K562 (cell line): ENCODE data around the gene LY6G6D. TPM values are rescaled to one million over a fixed set of nuclear protein-coding genes. Genes with fewer than 3 reads are reported as not detected.

Source experiments
- ARNT ChIP-seq, 2 experiments: fragments of 450-650 bp; IDR thresholded peaks; 2 replicates each; pipeline ENCODE4 v1.6.1; 2016; ENCODE audit warnings: mild to moderate bottlenecking in 1 of 2
- ATF7 ChIP-seq: fragments of 450-650 bp; IDR thresholded peaks from 2 replicates; pipeline ENCODE4 v1.7.1; 2014; ENCODE audit warnings: mild to moderate bottlenecking, moderate library complexity
- CBFA2T2 ChIP-seq: fragments of 450-650 bp; conservative IDR thresholded peaks from 2 replicates; pipeline ENCODE4 v1.6.1; 2017; ENCODE audit warnings: mild to moderate bottlenecking
- E2F3 ChIP-seq: fragments of 250-450 bp; sonication (Bioruptor Pico); IDR thresholded peaks from 2 replicates; pipeline ENCODE4 v1.4.0; 2020; ENCODE audit warnings: mild to moderate bottlenecking
- EP400 ChIP-seq: fragments of 450-650 bp; IDR thresholded peaks from 2 replicates; pipeline ENCODE4 v1.6.1; 2017; ENCODE audit warnings: antibody characterized with exemption, mild to moderate bottlenecking, moderate library complexity
- HIVEP1 ChIP-seq: fragments of 250-450 bp; sonication (Bioruptor Pico); IDR thresholded peaks from 2 replicates; pipeline ENCODE4 v1.4.0; 2020; ENCODE audit warnings: mild to moderate bottlenecking
- MBD2 ChIP-seq: sonication (generic); IDR thresholded peaks from 2 replicates; pipeline ENCODE4 v1.6.1; 2016; ENCODE audit warnings: low read depth, borderline replicate concordance
- MEIS2 ChIP-seq: fragments of 450-650 bp; IDR thresholded peaks from 2 replicates; pipeline ENCODE4 v1.6.1; 2014; ENCODE audit warnings: mild to moderate bottlenecking; ENCODE audit not compliant: partially characterized antibody
- PHB ChIP-seq: fragments of 250-450 bp; sonication (Bioruptor Pico); IDR thresholded peaks from 2 replicates; pipeline ENCODE4 v1.5.0; 2021
- POLR2A ChIP-seq: fragments of 450-650 bp; conservative IDR thresholded peaks from 2 replicates; pipeline ENCODE4 v1.6.1; 2016
- POU5F1 ChIP-seq: fragments of 150-350 bp; IDR thresholded peaks from 2 replicates; pipeline ENCODE4 v1.6.1; 2014; ENCODE audit warnings: borderline replicate concordance, low read length, low read depth, mild to moderate bottlenecking; ENCODE audit not compliant: partially characterized antibody
- SP1 ChIP-seq: sonication (generic); formaldehyde crosslinking; IDR thresholded peaks from 2 replicates; pipeline ENCODE4 v1.8.1; 2022; ENCODE audit warnings: mild to moderate bottlenecking, missing genetic modification reagents
- ZC3H11A ChIP-seq: IDR thresholded peaks from 2 replicates; pipeline ENCODE4 v1.6.1; 2012; ENCODE audit warnings: low read depth, low read length, improper control_type of control experiment
- ZFP36 ChIP-seq: fragments of 150-350 bp; IDR thresholded peaks from 2 replicates; pipeline ENCODE4 v1.6.1; 2018; ENCODE audit warnings: low read length, low read depth; ENCODE audit not compliant: partially characterized antibody
- polyA plus RNA-seq, 8 experiments: library from polyadenylated mRNA; depleted of rRNA in 4 of 8; stranded (reverse) in 5 of 8; unstranded in 3 of 8; fragments of >200 nt; fragmentation: Nextera tagmentation in 2 of 8; fragmentation: Illumina TruSeq in 1 of 8; extraction: Ambion mirVana in 2 of 8; extraction: Trizol in 1 of 8; gene quantifications; 2 replicates each; pipeline versions ENCODE4 v1.2.1 to v1.2.3, GENCODE V29; 2011 to 2014; ENCODE audit warnings: inconsistent platforms in 1 of 8, missing spikeins in 1 of 8
- total RNA-seq, 7 experiments: library from RNA; depleted of rRNA in 6 of 7; stranded (reverse); fragments of >200 nt in 6 of 7; fragmentation: Illumina TruSeq in 2 of 7; extraction: Trizol in 2 of 7; gene quantifications; 2 replicates each; pipeline versions ENCODE4 v1.2.1 to v1.2.3, GENCODE V29; 2011 to 2021; ENCODE audit warnings: low replicate concordance in 1 of 7
- TF ChIP-seq, protein P1 (sequence below): sonication (generic); formaldehyde crosslinking; IDR thresholded peaks from 2 replicates; pipeline ENCODE4 v1.8.0; 2023; ENCODE audit warnings: missing genetic modification reagents, mild to moderate bottlenecking, borderline replicate concordance
- TF ChIP-seq, protein P2 (sequence below): fragments of 250-450 bp; sonication (Bioruptor Pico); IDR thresholded peaks from 2 replicates; pipeline ENCODE4 v1.8.0; 2021; ENCODE audit warnings: moderate library complexity, mild to moderate bottlenecking, inconsistent platforms
- TF ChIP-seq, protein P3 (sequence below): fragments of 250-450 bp; sonication (Bioruptor Pico); IDR thresholded peaks from 2 replicates; pipeline ENCODE4 v1.4.0; 2020; ENCODE audit warnings: mild to moderate bottlenecking, moderate library complexity
- TF ChIP-seq, protein P4 (sequence below): fragments of 250-450 bp; sonication (Bioruptor Pico); IDR thresholded peaks from 2 replicates; pipeline ENCODE4 v1.4.0; 2020; ENCODE audit warnings: mild to moderate bottlenecking, moderate library complexity

The LY6G6D gene
- total and polyA plus RNA-seq, 9 of the 15 experiments (the other 6 are each of a cell fraction or from before 2014, with no cell fraction given) = 0.30 to 0.38 TPM; not detected in 7

DNA sequence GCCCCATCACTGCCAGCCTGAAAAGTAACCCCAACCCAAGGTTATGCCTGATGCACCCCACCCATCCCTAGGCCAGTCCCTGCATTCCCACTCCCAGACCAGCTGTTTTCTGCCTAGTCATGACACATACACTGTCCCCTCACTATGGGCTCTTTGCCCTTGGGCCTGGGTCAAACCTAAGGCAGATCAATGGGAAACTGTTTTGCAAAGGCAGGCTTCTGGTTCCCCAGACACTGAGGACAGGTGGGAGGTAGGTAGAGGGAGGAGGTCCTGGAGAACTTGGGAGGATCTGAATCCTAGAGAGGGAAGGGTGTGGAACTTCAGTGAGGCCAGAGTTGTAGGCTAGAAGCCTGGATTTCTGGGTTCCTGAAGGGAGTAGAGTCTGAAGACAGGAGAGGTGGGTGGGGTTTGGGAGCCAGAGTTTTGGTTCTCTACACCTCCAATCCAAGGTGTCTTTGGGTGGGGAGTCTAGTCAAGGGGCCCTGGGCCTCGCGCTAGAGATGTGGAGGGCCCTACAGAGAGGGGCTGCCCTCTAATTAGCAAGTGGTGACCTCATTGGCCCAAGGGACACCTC is 19.2 kb downstream of the LY6G6D start (continued):
- TF ChIP-seq, protein P1, sequence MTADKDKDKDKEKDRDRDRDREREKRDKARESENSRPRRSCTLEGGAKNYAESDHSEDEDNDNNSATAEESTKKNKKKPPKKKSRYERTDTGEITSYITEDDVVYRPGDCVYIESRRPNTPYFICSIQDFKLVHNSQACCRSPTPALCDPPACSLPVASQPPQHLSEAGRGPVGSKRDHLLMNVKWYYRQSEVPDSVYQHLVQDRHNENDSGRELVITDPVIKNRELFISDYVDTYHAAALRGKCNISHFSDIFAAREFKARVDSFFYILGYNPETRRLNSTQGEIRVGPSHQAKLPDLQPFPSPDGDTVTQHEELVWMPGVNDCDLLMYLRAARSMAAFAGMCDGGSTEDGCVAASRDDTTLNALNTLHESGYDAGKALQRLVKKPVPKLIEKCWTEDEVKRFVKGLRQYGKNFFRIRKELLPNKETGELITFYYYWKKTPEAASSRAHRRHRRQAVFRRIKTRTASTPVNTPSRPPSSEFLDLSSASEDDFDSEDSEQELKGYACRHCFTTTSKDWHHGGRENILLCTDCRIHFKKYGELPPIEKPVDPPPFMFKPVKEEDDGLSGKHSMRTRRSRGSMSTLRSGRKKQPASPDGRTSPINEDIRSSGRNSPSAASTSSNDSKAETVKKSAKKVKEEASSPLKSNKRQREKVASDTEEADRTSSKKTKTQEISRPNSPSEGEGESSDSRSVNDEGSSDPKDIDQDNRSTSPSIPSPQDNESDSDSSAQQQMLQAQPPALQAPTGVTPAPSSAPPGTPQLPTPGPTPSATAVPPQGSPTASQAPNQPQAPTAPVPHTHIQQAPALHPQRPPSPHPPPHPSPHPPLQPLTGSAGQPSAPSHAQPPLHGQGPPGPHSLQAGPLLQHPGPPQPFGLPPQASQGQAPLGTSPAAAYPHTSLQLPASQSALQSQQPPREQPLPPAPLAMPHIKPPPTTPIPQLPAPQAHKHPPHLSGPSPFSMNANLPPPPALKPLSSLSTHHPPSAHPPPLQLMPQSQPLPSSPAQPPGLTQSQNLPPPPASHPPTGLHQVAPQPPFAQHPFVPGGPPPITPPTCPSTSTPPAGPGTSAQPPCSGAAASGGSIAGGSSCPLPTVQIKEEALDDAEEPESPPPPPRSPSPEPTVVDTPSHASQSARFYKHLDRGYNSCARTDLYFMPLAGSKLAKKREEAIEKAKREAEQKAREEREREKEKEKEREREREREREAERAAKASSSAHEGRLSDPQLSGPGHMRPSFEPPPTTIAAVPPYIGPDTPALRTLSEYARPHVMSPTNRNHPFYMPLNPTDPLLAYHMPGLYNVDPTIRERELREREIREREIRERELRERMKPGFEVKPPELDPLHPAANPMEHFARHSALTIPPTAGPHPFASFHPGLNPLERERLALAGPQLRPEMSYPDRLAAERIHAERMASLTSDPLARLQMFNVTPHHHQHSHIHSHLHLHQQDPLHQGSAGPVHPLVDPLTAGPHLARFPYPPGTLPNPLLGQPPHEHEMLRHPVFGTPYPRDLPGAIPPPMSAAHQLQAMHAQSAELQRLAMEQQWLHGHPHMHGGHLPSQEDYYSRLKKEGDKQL (CRISPR knock-in tag) = no peak
- no peak for TF ChIP-seq ZFP36
- TF ChIP-seq HIVEP1 = peak; percentile 19; the same call in 1 of the 2 replicates
- no peak for TF ChIP-seq E2F3 (CRISPR knock-in tag)
- TF ChIP-seq ZC3H11A = no peak
- TF ChIP-seq, protein P2, sequence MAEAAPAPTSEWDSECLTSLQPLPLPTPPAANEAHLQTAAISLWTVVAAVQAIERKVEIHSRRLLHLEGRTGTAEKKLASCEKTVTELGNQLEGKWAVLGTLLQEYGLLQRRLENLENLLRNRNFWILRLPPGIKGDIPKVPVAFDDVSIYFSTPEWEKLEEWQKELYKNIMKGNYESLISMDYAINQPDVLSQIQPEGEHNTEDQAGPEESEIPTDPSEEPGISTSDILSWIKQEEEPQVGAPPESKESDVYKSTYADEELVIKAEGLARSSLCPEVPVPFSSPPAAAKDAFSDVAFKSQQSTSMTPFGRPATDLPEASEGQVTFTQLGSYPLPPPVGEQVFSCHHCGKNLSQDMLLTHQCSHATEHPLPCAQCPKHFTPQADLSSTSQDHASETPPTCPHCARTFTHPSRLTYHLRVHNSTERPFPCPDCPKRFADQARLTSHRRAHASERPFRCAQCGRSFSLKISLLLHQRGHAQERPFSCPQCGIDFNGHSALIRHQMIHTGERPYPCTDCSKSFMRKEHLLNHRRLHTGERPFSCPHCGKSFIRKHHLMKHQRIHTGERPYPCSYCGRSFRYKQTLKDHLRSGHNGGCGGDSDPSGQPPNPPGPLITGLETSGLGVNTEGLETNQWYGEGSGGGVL = no peak
- TF ChIP-seq MEIS2 = no peak
- no peak for TF ChIP-seq CBFA2T2
- TF ChIP-seq PHB = no peak
- no peak for TF ChIP-seq POLR2A
- TF ChIP-seq, protein P3, sequence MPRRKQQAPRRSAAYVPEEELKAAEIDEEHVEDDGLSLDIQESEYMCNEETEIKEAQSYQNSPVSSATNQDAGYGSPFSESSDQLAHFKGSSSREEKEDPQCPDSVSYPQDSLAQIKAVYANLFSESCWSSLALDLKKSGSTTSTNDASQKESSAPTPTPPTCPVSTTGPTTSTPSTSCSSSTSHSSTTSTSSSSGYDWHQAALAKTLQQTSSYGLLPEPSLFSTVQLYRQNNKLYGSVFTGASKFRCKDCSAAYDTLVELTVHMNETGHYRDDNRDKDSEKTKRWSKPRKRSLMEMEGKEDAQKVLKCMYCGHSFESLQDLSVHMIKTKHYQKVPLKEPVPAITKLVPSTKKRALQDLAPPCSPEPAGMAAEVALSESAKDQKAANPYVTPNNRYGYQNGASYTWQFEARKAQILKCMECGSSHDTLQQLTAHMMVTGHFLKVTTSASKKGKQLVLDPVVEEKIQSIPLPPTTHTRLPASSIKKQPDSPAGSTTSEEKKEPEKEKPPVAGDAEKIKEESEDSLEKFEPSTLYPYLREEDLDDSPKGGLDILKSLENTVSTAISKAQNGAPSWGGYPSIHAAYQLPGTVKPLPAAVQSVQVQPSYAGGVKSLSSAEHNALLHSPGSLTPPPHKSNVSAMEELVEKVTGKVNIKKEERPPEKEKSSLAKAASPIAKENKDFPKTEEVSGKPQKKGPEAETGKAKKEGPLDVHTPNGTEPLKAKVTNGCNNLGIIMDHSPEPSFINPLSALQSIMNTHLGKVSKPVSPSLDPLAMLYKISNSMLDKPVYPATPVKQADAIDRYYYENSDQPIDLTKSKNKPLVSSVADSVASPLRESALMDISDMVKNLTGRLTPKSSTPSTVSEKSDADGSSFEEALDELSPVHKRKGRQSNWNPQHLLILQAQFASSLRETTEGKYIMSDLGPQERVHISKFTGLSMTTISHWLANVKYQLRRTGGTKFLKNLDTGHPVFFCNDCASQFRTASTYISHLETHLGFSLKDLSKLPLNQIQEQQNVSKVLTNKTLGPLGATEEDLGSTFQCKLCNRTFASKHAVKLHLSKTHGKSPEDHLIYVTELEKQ (CRISPR knock-in tag) = no peak
- TF ChIP-seq EP400 = no peak
- TF ChIP-seq, protein P4, sequence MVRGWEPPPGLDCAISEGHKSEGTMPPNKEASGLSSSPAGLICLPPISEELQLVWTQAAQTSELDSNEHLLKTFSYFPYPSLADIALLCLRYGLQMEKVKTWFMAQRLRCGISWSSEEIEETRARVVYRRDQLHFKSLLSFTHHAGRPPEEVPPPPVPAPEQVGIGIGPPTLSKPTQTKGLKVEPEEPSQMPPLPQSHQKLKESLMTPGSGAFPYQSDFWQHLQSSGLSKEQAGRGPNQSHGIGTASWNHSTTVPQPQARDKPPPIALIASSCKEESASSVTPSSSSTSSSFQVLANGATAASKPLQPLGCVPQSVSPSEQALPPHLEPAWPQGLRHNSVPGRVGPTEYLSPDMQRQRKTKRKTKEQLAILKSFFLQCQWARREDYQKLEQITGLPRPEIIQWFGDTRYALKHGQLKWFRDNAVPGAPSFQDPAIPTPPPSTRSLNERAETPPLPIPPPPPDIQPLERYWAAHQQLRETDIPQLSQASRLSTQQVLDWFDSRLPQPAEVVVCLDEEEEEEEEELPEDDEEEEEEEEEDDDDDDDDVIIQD (CRISPR knock-in tag) = no peak
- TF ChIP-seq MBD2 = no peak
- TF ChIP-seq ATF7 = no peak
- no peak for TF ChIP-seq SP1 (CRISPR knock-in tag)
- TF ChIP-seq ARNT (IDR thresholded peaks at IDR 0.05) = no peak
- TF ChIP-seq POU5F1 = peak; percentile 28
